Measurements from ENCODE around the gene DCDC1.

DNA sequence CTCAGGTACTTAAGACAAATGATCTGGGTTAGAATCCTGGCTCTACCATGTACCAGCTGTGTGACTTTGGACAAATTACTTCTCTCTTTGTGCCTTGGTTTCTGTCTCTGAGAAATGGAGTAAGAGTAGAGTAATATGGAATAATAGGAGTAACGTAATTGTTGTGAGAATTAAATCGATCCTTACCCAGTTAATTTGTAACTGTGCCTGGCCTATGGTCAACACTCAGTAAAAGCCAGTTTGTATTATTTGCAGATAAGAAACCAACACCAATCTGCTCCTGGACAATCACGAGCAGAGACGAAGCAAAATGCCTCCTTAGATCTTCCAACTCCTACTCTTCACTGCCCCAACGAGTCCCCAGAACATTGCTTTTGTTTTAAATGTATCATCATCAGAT, 266.7 kb downstream of the DCDC1 start:
- TF ChIP-seq MXI1 (IDR thresholded peaks at IDR 0.05; ENCODE audit: low read depth, low read length) (no peak), RAD21 (CRISPR knock-in tag; conservative IDR thresholded peaks at IDR 0.05 in 1 of 2, IDR thresholded peaks at IDR 0.05 in 1 of 2) (no peak), FOXM1 (IDR thresholded peaks at IDR 0.05; ENCODE audit: low read depth) (no peak), FOXM1 (CRISPR knock-in tag; IDR thresholded peaks at IDR 0.05; ENCODE audit: low read depth) (no peak), SMARCA5 (IDR thresholded peaks at IDR 0.05) (no peak), FOXA3 (CRISPR knock-in tag; conservative IDR thresholded peaks at IDR 0.05 in 1 of 2, IDR thresholded peaks at IDR 0.05 in 1 of 2) (no peak), HNRNPL (IDR thresholded peaks at IDR 0.05; ENCODE audit: low read depth, low read length) (no peak), NR2C2 (CRISPR knock-in tag; IDR thresholded peaks at IDR 0.05) (no peak), NR2C2 (tag; IDR thresholded peaks at IDR 0.05) (no peak)
- TF ChIP-seq, protein P1, sequence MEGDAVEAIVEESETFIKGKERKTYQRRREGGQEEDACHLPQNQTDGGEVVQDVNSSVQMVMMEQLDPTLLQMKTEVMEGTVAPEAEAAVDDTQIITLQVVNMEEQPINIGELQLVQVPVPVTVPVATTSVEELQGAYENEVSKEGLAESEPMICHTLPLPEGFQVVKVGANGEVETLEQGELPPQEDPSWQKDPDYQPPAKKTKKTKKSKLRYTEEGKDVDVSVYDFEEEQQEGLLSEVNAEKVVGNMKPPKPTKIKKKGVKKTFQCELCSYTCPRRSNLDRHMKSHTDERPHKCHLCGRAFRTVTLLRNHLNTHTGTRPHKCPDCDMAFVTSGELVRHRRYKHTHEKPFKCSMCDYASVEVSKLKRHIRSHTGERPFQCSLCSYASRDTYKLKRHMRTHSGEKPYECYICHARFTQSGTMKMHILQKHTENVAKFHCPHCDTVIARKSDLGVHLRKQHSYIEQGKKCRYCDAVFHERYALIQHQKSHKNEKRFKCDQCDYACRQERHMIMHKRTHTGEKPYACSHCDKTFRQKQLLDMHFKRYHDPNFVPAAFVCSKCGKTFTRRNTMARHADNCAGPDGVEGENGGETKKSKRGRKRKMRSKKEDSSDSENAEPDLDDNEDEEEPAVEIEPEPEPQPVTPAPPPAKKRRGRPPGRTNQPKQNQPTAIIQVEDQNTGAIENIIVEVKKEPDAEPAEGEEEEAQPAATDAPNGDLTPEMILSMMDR (IDR thresholded peaks at IDR 0.05 in 2 of 3, conservative IDR thresholded peaks at IDR 0.05 in 1 of 3; ENCODE audit: insufficient read depth in 2 of 3, low read depth in 1 of 3, low read length in 3 of 3), result no peak
- TF ChIP-seq, protein P2, sequence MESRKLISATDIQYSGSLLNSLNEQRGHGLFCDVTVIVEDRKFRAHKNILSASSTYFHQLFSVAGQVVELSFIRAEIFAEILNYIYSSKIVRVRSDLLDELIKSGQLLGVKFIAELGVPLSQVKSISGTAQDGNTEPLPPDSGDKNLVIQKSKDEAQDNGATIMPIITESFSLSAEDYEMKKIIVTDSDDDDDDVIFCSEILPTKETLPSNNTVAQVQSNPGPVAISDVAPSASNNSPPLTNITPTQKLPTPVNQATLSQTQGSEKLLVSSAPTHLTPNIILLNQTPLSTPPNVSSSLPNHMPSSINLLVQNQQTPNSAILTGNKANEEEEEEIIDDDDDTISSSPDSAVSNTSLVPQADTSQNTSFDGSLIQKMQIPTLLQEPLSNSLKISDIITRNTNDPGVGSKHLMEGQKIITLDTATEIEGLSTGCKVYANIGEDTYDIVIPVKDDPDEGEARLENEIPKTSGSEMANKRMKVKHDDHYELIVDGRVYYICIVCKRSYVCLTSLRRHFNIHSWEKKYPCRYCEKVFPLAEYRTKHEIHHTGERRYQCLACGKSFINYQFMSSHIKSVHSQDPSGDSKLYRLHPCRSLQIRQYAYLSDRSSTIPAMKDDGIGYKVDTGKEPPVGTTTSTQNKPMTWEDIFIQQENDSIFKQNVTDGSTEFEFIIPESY (CRISPR knock-in tag; IDR thresholded peaks at IDR 0.05), result no peak
- TF ChIP-seq, protein P3, sequence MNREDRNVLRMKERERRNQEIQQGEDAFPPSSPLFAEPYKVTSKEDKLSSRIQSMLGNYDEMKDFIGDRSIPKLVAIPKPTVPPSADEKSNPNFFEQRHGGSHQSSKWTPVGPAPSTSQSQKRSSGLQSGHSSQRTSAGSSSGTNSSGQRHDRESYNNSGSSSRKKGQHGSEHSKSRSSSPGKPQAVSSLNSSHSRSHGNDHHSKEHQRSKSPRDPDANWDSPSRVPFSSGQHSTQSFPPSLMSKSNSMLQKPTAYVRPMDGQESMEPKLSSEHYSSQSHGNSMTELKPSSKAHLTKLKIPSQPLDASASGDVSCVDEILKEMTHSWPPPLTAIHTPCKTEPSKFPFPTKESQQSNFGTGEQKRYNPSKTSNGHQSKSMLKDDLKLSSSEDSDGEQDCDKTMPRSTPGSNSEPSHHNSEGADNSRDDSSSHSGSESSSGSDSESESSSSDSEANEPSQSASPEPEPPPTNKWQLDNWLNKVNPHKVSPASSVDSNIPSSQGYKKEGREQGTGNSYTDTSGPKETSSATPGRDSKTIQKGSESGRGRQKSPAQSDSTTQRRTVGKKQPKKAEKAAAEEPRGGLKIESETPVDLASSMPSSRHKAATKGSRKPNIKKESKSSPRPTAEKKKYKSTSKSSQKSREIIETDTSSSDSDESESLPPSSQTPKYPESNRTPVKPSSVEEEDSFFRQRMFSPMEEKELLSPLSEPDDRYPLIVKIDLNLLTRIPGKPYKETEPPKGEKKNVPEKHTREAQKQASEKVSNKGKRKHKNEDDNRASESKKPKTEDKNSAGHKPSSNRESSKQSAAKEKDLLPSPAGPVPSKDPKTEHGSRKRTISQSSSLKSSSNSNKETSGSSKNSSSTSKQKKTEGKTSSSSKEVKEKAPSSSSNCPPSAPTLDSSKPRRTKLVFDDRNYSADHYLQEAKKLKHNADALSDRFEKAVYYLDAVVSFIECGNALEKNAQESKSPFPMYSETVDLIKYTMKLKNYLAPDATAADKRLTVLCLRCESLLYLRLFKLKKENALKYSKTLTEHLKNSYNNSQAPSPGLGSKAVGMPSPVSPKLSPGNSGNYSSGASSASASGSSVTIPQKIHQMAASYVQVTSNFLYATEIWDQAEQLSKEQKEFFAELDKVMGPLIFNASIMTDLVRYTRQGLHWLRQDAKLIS (CRISPR knock-in tag; IDR thresholded peaks at IDR 0.05), result no peak

Data from K562 (cell line).